Measurements from ENCODE around the gene IGF2. TPM values are rescaled to one million over a fixed set of nuclear protein-coding genes. Genes with fewer than 3 reads are reported as not detected.

Gene IGF2
- total and polyA plus RNA-seq, 10 of the 15 experiments (the other 5 are each of a cell fraction or from before 2014, with no cell fraction given): 0.41 TPM; not detected in 9

- Histone ChIP-seq H2AFZ (ENCODE audit: control insufficient read depth, low read depth, low read length) (no peak overlapping the region), H3K27me3 (replicated peaks in 1 of 2; ENCODE audit: control insufficient read depth in 2 of 2, insufficient read depth in 2 of 2, low read length in 1 of 2) (no peaks in the 10 kb centered on the region; a peak in 1 of 4 replicates), H4K20me1 (ENCODE audit: control insufficient read depth, insufficient read depth) (no peaks in the 10 kb centered on the region), H3K9ac (ENCODE audit: control insufficient read depth, insufficient read depth, low read length) (no peak overlapping the region), H3K4me2 (ENCODE audit: control insufficient read depth, insufficient read depth) (no peak overlapping the region), H3K79me2 (ENCODE audit: control insufficient read depth, insufficient read depth, low read length) (no peaks in the 10 kb centered on the region), H3K36me3 (ENCODE audit: control insufficient read depth in 2 of 2, insufficient read depth in 2 of 2, low read length in 1 of 2) (no peaks in the 10 kb centered on the region), H3K4me1 (ENCODE audit: control insufficient read depth, insufficient read depth, low read length) (no peaks in the 10 kb centered on the region), H3K9me3 (replicated peaks; ENCODE audit: control insufficient read depth, insufficient read depth, low read length) (no peaks in the 10 kb centered on the region), H3K4me3 (no peak overlapping the region), H3K27ac (ENCODE audit: control insufficient read depth, insufficient read depth) (no peak overlapping the region)
- RAD21 ChIA-PET (ENCODE audit: unreplicated experiment): no interaction called here
- WGBS (ENCODE audit: insufficient coverage, insufficient replicate concordance, low lambda C conversion rate, missing lambda C conversion rate): 54% methylated on average over 12 of the region's 15 CpGs
- ATAC-seq (no peak), FAIRE-seq (no peak), DNase-seq (ENCODE audit: low read depth, low spot score) (no peak)
- no TSS peak for BruUV-seq (replicated peaks)
- POLR2A ChIA-PET: no interaction called here
- in situ Hi-C loops (cut with MboI): no loop called here
- CTCF ChIA-PET: no interaction called here
- no peak for TF ChIP-seq STAT1 (conservative IDR thresholded peaks at IDR 0.05)
- intact Hi-C loops (cut with micrococcal nuclease; ENCODE audit: unreplicated experiment): no loop called here
- SMC1A ChIA-PET (ENCODE audit: uncharacterized antibody, unreplicated experiment): no interaction called here
Measured at GRCh38 chr11:2180347-2180746, 41.2 kb upstream of the IGF2 start.

- TF ChIP-seq, protein P1, sequence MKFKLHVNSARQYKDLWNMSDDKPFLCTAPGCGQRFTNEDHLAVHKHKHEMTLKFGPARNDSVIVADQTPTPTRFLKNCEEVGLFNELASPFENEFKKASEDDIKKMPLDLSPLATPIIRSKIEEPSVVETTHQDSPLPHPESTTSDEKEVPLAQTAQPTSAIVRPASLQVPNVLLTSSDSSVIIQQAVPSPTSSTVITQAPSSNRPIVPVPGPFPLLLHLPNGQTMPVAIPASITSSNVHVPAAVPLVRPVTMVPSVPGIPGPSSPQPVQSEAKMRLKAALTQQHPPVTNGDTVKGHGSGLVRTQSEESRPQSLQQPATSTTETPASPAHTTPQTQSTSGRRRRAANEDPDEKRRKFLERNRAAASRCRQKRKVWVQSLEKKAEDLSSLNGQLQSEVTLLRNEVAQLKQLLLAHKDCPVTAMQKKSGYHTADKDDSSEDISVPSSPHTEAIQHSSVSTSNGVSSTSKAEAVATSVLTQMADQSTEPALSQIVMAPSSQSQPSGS (IDR thresholded peaks at IDR 0.05; ENCODE audit: low read length): no peak
- H3K27ac ChIP-seq (ENCODE audit: control insufficient read depth, insufficient read depth): no peak overlapping the region
- no TSS peak for BruUV-seq (replicated peaks)
- no peaks in the 10 kb centered on the region for H3K9me3 ChIP-seq (replicated peaks; ENCODE audit: control insufficient read depth, insufficient read depth, low read length)
- H3K4me1 ChIP-seq (ENCODE audit: control insufficient read depth, insufficient read depth, low read length): no peaks in the 10 kb centered on the region
- FAIRE-seq (no peak), ATAC-seq (no peak), DNase-seq (ENCODE audit: low read depth, low spot score) (no peak)
- H4K20me1 ChIP-seq (ENCODE audit: control insufficient read depth, insufficient read depth): no peaks in the 10 kb centered on the region
- no peak overlapping the region for H3K4me3 ChIP-seq
- no peak overlapping the region for H3K9ac ChIP-seq (ENCODE audit: control insufficient read depth, insufficient read depth, low read length)
- no peak overlapping the region for H2AFZ ChIP-seq (ENCODE audit: control insufficient read depth, low read depth, low read length)
- SMC1A ChIA-PET (ENCODE audit: uncharacterized antibody, unreplicated experiment): no interaction called here
- no peaks in the 10 kb centered on the region; a peak in 1 of 4 replicates for H3K27me3 ChIP-seq (replicated peaks in 1 of 2; ENCODE audit: control insufficient read depth in 2 of 2, insufficient read depth in 2 of 2, low read length in 1 of 2)
- WGBS (ENCODE audit: insufficient coverage, insufficient replicate concordance, low lambda C conversion rate, missing lambda C conversion rate): 26% methylated on average over 10 of the region's 10 CpGs
- CTCF ChIA-PET: no interaction called here
- POLR2A ChIA-PET: no interaction called here
- RAD21 ChIA-PET (ENCODE audit: unreplicated experiment): no interaction called here
- H3K79me2 ChIP-seq (ENCODE audit: control insufficient read depth, insufficient read depth, low read length): no peaks in the 10 kb centered on the region
- no peak overlapping the region for H3K4me2 ChIP-seq (ENCODE audit: control insufficient read depth, insufficient read depth)
- H3K36me3 ChIP-seq (ENCODE audit: control insufficient read depth in 2 of 2, insufficient read depth in 2 of 2, low read length in 1 of 2): no peaks in the 10 kb centered on the region
- intact Hi-C loops (cut with micrococcal nuclease; ENCODE audit: unreplicated experiment): no loop called here
- in situ Hi-C loops (cut with MboI): no loop called here
Measured at GRCh38 chr11:2179516-2179915, 40.3 kb upstream of the IGF2 start.

Measured in GM12878 (cell line).